ENCODE results near the gene P4HA2.
A peak's percentile ranks its signal among the peaks of the same experiment; 100 is the strongest.
"Not testable (repeated sequence)": the region's sequence is repeated elsewhere in the genome, so short reads cannot be mapped to it uniquely, and the experiment has no call there.

P4HA2 gene

GRCh38 chr5:132199116-132199680 is 28.5 kb downstream of the P4HA2 start:
- DNase-seq (ENCODE audit: low spot score) = no peak

GRCh38 chr5:132198571-132198970 is 29.1 kb downstream of the P4HA2 start:
- no peak for DNase-seq (ENCODE audit: low spot score)

- DNase-seq (ENCODE audit: low spot score) = no peak
Measured at GRCh38 chr5:132195727-132196126, 31.9 kb downstream of the P4HA2 start.

- DNase-seq (ENCODE audit: low spot score) = no peak
Measured at GRCh38 chr5:132193165-132193694, 34.4 kb downstream of the P4HA2 start.

GRCh38 chr5:132190161-132190817 is 37.4 kb downstream of the P4HA2 start:
- peak; percentile 67 for DNase-seq (ENCODE audit: low spot score)

- DNase-seq (ENCODE audit: low spot score) = no peak
Measured at GRCh38 chr5:132184588-132184987, 43.1 kb downstream of the P4HA2 start.

GRCh38 chr5:132183723-132184122 is 43.9 kb downstream of the P4HA2 start:
- no peak for DNase-seq (ENCODE audit: low spot score)

GRCh38 chr5:132182359-132183040 is 45.2 kb downstream of the P4HA2 start:
- DNase-seq (ENCODE audit: low spot score) = no peak

GRCh38 chr5:132181011-132181629 is 46.5 kb downstream of the P4HA2 start:
- DNase-seq (ENCODE audit: low spot score) = no peak

- peak; percentile 11 for DNase-seq (ENCODE audit: low spot score)
Measured at GRCh38 chr5:132180134-132180745, 47.4 kb downstream of the P4HA2 start.

GRCh38 chr5:132179405-132179804 is 48.2 kb downstream of the P4HA2 start:
- DNase-seq (ENCODE audit: low spot score) = no peak

- no peak for DNase-seq (ENCODE audit: low spot score)
Measured at GRCh38 chr5:132177691-132178149, 49.9 kb downstream of the P4HA2 start.

GRCh38 chr5:132176987-132177386 is 50.7 kb downstream of the P4HA2 start:
- no peak for DNase-seq (ENCODE audit: low spot score)

GRCh38 chr5:132176521-132176945 is 51.1 kb downstream of the P4HA2 start:
- no peak for DNase-seq (ENCODE audit: low spot score)

GRCh38 chr5:132162945-132163344 is 64.7 kb downstream of the P4HA2 start:
- DNase-seq (ENCODE audit: low spot score) = no peak

GRCh38 chr5:132161574-132162326 is 65.9 kb downstream of the P4HA2 start:
- not testable (repeated sequence) for DNase-seq (ENCODE audit: low spot score)

- no peak for DNase-seq (ENCODE audit: low spot score)
Measured at GRCh38 chr5:132156413-132156812, 71.2 kb downstream of the P4HA2 start.

- no peak for DNase-seq (ENCODE audit: low spot score)
Measured at GRCh38 chr5:132150565-132150964, 77.1 kb downstream of the P4HA2 start.

GRCh38 chr5:132147663-132148062 is 80.0 kb downstream of the P4HA2 start:
- no peak for DNase-seq (ENCODE audit: low spot score)

GRCh38 chr5:132145326-132145725 is 82.3 kb downstream of the P4HA2 start:
- not testable (repeated sequence) for DNase-seq (ENCODE audit: low spot score)

- DNase-seq (ENCODE audit: low spot score) = no peak
Measured at GRCh38 chr5:132143148-132143547, 84.5 kb downstream of the P4HA2 start.

All from putamen (tissue), 1 donor.